Activated T-helper 17 cell treated with anti-CD3 and anti-CD28 coated beads, Interleukin-2, amount 50 U/mL, for 72 hours (primary cell): ENCODE measurements around the gene SMPX. TPM values are rescaled to one million over a fixed set of nuclear protein-coding genes. Genes with fewer than 3 reads are reported as not detected.

Experiments used
- ATAC-seq: fragments of 150-1000 bp; cut with Tn5 transposase; replicated peaks from 2 replicates; pipeline ENCODE4 v1.10.0; 2021; ENCODE audit warnings: mild to moderate bottlenecking, moderate library complexity
- H3K27ac Mint-ChIP-seq: one replicate; pipeline ENCODE4 v1.8.0; 2022; ENCODE audit warnings: mixed read lengths
- H3K27me3 Mint-ChIP-seq: one replicate; pipeline ENCODE4 v1.8.0; 2022; ENCODE audit warnings: mixed read lengths
- H3K36me3 Mint-ChIP-seq: one replicate; pipeline ENCODE4 v1.8.0; 2022; ENCODE audit warnings: low read depth, mild to moderate bottlenecking, mixed read lengths
- H3K4me1 Mint-ChIP-seq: one replicate; pipeline ENCODE4 v1.8.0; 2022; ENCODE audit warnings: mixed read lengths
- H3K4me3 Mint-ChIP-seq: one replicate; pipeline ENCODE4 v1.8.0; 2022; ENCODE audit warnings: mild to moderate bottlenecking, mixed read lengths
- H3K9me3 Mint-ChIP-seq: one replicate; pipeline ENCODE4 v1.8.0; 2022; ENCODE audit warnings: mixed read lengths
- total RNA-seq, 2 donors: library from RNA; stranded (reverse); gene quantifications; one replicate each; pipeline ENCODE4 v1.2.3, GENCODE V29; 2022

Gene SMPX
- total RNA-seq, 2 donors from 2014 or later = not detected

DNA sequence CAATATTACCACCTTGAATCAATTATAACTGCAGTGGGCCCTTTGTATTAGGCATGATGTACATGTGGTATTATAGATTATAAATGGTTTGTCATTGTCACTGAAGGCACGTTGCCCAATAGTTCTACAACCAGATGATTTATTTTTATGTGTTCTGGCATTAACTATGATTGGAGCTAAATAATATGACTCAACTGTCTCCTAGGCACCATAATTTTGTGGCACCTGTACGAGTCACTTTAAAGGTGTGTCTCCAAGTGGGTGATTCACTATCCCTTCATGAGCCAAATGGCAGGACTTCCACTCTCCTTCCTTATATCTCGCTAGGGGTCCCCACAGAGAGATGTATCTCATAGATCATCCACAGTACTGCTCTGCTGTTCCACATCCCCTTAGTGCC is 6.1 kb upstream of the SMPX start:
- ATAC-seq = no peak
- no peak overlapping the region for H3K4me3 Mint-ChIP-seq
- H3K9me3 Mint-ChIP-seq = no peaks in the 10 kb centered on the region
- H3K27me3 Mint-ChIP-seq = no peaks in the 10 kb centered on the region
- H3K27ac Mint-ChIP-seq = no peak overlapping the region
- H3K4me1 Mint-ChIP-seq = no peaks in the 10 kb centered on the region
- H3K36me3 Mint-ChIP-seq = no peaks in the 10 kb centered on the region

DNA sequence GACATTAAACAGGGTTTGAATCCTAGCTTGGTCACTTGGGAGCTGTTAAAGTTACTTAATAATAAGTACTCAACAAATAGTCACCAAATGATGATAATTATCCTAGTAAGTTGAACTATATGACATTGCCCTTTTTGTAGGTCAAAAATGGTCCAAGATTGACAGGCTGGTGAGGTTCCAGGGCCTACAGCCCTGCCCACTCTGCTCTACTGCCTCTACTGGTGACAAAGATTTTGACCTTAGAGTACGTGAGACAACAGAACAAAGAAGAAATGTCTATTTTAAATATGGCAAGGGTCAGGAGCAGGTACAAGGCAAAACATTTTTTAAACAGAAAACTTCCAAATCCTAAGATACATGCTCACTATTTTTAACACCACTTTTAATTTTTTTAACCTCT is 572 bp upstream of the SMPX start:
- no peaks in the 10 kb centered on the region for H3K4me1 Mint-ChIP-seq
- no peaks in the 10 kb centered on the region for H3K9me3 Mint-ChIP-seq
- H3K27me3 Mint-ChIP-seq = no peaks in the 10 kb centered on the region
- no peak overlapping the region for H3K4me3 Mint-ChIP-seq
- H3K36me3 Mint-ChIP-seq = no peaks in the 10 kb centered on the region
- no peak for ATAC-seq
- no peak overlapping the region for H3K27ac Mint-ChIP-seq

DNA sequence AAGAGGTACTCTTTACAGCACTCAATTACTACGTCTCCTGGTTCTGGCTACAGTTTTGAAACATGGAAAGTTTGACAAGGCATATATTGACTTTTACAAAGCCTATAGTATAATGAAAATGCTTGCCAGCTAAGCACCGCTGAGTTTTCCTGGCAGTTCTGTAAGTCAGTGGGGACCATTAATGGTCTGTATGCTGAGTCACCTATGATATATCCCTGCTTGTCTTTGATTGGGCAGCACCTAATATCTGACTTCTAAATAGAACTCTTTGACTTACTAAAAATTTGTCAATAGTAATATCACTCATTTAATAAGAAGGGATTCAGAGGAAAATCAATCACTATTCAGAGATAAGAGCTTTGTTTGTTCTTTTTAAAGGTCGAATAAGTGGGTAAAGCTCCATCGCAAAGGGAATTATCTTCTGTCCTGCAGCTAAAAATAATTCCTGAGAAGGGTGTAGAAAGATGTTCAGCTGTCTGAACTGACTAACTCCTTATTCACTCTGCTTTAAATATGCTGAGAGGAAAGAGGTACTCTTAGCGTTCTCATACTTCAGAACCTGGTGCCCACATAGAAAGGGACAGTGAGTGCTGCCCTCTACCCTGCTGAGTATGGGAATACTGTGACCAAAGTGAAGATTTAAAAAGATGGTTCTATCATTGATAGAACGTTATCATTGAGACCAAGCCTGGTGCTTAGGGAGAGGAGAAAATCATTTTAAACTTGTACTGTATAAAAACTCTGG is 959 bp downstream of the SMPX start:
- Mint-ChIP-seq H3K9me3 (no peaks in the 10 kb centered on the region), H3K4me1 (no peaks in the 10 kb centered on the region), H3K27me3 (no peaks in the 10 kb centered on the region), H3K27ac (no peak overlapping the region), H3K4me3 (no peak overlapping the region), H3K36me3 (no peaks in the 10 kb centered on the region)
- no peak for ATAC-seq

DNA sequence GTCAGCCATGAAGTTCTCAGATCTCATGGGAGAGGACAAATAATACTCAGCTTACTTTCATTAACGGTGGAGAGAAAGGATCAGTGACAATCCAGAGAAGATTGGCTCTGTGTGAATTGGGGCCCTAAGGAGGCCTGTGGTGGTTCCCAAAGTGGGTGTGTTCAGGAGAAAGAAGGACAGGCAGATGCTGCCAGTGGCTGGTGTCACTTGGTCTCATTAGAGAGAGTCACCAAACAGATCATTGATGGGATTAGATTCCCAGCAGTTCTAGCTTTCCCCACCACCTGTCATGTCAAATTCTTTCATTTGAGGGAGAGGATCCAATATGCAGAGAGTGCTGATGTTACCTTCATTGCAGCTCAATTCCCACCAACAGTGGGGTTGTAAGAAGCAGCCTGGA is 8.0 kb downstream of the SMPX start:
- no peaks in the 10 kb centered on the region for H3K9me3 Mint-ChIP-seq
- peaks cover 4% of the 10 kb centered on the region for H3K27me3 Mint-ChIP-seq
- H3K27ac Mint-ChIP-seq = no peak overlapping the region
- H3K4me3 Mint-ChIP-seq = no peak overlapping the region
- no peaks in the 10 kb centered on the region for H3K36me3 Mint-ChIP-seq
- no peak for ATAC-seq
- no peaks in the 10 kb centered on the region for H3K4me1 Mint-ChIP-seq

DNA sequence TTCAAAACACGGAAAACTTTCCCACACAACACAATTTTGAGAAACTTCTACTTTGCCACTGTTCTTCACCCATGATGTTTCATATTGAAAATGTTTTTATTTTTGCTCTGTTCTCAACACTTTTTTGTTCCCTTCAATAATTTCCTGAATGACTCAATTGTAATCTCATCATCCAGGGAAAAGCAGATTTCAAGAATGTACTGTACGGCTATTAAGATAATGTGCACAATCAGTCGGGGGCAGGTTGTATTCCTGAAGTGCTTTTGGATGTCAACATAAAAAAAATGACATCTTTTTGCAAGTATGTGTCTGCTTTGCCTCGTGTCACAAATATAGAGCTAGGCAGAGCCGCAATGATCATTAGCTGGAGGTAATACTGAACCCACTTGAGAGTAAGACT is 9.7 kb downstream of the SMPX start:
- H3K27me3 Mint-ChIP-seq = peaks cover 4% of the 10 kb centered on the region
- no peaks in the 10 kb centered on the region for H3K9me3 Mint-ChIP-seq
- no peak for ATAC-seq
- no peak overlapping the region for H3K27ac Mint-ChIP-seq
- no peaks in the 10 kb centered on the region for H3K4me1 Mint-ChIP-seq
- H3K36me3 Mint-ChIP-seq = no peaks in the 10 kb centered on the region
- no peak overlapping the region for H3K4me3 Mint-ChIP-seq

DNA sequence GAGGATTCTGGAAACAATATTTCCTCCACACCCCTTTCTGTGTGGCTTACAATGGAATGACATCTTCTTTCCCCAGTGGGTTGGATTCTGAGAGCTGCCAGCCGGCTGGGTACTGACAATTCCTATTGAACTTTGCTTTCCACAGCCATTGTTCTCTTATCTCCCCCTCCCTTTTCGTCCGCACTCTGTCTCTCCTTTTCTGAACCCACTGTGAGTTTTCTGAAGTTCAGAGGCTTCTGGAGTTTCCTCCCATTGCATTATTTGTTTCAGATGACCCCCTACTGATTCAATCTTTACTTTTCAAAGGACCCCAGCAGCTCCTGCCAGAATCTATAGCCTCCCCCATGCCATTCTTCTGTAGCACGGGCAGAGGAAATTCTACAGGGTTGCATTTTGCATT is 10.4 kb downstream of the SMPX start:
- Mint-ChIP-seq H3K9me3 (no peaks in the 10 kb centered on the region), H3K27me3 (peaks cover 4% of the 10 kb centered on the region), H3K36me3 (no peaks in the 10 kb centered on the region), H3K4me1 (no peaks in the 10 kb centered on the region), H3K4me3 (no peak overlapping the region), H3K27ac (no peak overlapping the region)
- no peak for ATAC-seq

DNA sequence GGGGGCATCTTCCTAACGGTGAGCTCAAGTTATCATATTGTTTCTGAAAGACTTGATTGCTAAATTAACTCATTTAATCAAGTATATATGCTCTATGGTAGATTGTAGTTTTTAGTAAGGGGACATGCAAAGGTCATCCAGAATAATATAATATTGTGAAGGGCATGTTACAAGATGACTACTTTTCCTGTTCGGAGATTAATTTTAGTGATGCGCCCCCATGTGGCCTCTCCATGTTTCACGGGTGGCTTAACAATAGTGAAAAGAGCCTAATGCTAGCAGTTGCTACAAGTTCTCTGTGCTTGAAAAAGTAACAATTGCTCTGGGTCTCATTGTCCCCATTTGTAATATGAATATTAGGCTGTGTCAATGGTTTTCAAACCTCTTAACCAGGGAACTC is 12.2 kb downstream of the SMPX start:
- peaks cover 4% of the 10 kb centered on the region for H3K27me3 Mint-ChIP-seq
- no peaks in the 10 kb centered on the region for H3K36me3 Mint-ChIP-seq
- ATAC-seq = no peak
- H3K27ac Mint-ChIP-seq = no peak overlapping the region
- no peak overlapping the region for H3K4me3 Mint-ChIP-seq
- H3K9me3 Mint-ChIP-seq = no peaks in the 10 kb centered on the region
- no peaks in the 10 kb centered on the region for H3K4me1 Mint-ChIP-seq

DNA sequence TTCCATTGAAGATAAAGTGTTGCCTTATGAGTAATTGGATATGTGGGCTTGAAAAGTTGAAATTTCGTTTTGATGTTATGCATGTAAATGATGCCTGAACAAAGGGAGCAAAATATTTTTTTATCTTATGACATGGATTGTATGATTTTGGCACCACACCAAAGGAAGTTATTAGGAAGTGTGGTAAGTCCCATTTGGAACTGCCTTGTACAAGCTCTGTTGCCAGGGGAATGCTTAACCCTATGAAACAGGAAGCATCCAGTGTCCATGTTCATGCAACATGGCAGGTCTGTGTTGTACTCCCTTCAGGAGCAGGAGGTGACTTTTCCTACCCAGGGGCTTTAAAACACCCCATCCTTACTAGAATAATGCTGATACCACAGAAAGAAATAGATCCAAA is 13.2 kb downstream of the SMPX start:
- no peak overlapping the region for H3K4me3 Mint-ChIP-seq
- ATAC-seq = no peak
- no peaks in the 10 kb centered on the region for H3K4me1 Mint-ChIP-seq
- H3K27ac Mint-ChIP-seq = no peak overlapping the region
- peaks cover 4% of the 10 kb centered on the region for H3K27me3 Mint-ChIP-seq
- no peaks in the 10 kb centered on the region for H3K36me3 Mint-ChIP-seq
- H3K9me3 Mint-ChIP-seq = no peaks in the 10 kb centered on the region

DNA sequence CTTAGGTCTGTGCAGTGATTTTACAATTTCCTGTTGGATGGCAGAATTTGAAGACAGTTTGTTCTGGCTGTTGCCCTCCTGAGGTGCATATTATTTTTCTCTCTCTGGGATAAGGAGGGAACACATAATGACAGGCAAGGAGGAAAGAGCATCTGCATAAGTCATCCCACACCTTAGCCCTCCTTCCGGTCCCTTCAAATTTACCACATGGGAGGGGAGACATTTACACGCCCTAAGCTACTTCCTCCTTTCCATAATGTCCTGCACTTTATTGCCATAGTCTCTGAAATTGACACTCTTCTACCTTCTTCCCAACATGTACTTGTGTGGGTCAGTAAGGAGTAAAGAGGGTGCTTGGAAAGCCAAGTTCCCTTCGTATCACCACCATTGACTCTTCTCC is 13.9 kb downstream of the SMPX start:
- ATAC-seq = no peak
- H3K27ac Mint-ChIP-seq = no peak overlapping the region
- no peaks in the 10 kb centered on the region for H3K36me3 Mint-ChIP-seq
- no peak overlapping the region for H3K4me3 Mint-ChIP-seq
- no peaks in the 10 kb centered on the region for H3K9me3 Mint-ChIP-seq
- H3K4me1 Mint-ChIP-seq = no peaks in the 10 kb centered on the region
- H3K27me3 Mint-ChIP-seq = peaks cover 4% of the 10 kb centered on the region

DNA sequence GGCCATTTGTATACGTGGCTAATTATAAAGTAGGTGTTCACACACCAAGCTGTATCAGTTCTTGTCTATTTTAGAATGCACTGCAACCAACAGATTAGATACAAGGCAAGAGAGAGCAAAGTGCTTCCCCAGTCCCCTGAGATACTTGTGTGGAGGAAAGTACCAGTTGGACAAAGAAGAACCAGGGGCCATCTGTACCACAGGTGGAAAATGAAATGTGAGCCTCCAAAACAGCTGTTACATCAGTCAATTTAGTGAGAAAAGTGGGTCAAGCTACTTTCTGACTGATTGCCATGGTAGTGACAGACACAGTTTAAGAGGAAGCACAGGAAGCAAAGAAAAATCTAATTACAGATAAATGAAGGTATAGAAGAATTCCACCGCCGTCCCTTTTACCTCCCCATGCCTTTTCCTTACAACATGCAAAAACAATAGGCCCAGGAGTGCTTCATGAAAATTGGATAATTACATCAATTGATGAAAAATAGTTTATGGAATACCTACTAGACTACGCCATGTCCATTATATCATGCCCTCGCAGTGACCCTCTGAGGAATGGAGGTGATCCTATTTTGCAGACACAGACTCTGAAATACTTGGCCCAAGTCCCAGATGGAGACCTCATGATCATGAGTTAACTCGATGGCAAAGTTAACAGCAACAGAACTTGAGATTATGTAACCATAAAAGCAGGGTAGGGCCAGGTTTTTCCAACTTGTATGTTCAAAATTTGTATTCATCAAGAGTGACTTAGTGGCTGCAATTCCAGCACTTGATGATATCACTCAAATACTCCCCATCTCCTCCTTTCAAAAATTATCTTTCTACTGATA is 15.8 kb downstream of the SMPX start:
- no peak for ATAC-seq
- H3K9me3 Mint-ChIP-seq = no peaks in the 10 kb centered on the region
- no peak overlapping the region for H3K4me3 Mint-ChIP-seq
- no peaks in the 10 kb centered on the region for H3K27me3 Mint-ChIP-seq
- H3K27ac Mint-ChIP-seq = no peak overlapping the region
- no peaks in the 10 kb centered on the region for H3K36me3 Mint-ChIP-seq
- no peaks in the 10 kb centered on the region for H3K4me1 Mint-ChIP-seq

DNA sequence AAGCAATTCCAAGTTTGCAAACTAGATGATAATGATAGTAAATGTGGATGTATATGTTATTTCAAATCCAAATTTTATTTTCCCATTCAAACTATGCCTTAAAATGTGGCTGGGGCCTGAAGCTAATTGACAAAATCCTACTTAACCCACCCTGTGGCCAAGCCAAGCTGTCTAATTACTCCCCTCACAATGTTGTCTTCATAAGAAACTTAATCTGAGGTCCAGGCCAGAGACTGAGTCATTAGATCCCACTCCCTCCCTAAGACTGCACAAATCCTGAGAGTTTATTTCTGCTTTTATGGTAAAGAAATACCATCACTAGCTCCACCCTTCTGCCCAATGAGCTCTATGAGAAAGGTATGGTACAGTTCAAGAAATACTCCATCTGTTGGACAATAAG is 16.6 kb downstream of the SMPX start:
- H3K4me1 Mint-ChIP-seq = no peaks in the 10 kb centered on the region
- no peak overlapping the region for H3K27ac Mint-ChIP-seq
- no peaks in the 10 kb centered on the region for H3K9me3 Mint-ChIP-seq
- no peak for ATAC-seq
- no peak overlapping the region for H3K4me3 Mint-ChIP-seq
- H3K27me3 Mint-ChIP-seq = no peaks in the 10 kb centered on the region
- H3K36me3 Mint-ChIP-seq = no peaks in the 10 kb centered on the region

DNA sequence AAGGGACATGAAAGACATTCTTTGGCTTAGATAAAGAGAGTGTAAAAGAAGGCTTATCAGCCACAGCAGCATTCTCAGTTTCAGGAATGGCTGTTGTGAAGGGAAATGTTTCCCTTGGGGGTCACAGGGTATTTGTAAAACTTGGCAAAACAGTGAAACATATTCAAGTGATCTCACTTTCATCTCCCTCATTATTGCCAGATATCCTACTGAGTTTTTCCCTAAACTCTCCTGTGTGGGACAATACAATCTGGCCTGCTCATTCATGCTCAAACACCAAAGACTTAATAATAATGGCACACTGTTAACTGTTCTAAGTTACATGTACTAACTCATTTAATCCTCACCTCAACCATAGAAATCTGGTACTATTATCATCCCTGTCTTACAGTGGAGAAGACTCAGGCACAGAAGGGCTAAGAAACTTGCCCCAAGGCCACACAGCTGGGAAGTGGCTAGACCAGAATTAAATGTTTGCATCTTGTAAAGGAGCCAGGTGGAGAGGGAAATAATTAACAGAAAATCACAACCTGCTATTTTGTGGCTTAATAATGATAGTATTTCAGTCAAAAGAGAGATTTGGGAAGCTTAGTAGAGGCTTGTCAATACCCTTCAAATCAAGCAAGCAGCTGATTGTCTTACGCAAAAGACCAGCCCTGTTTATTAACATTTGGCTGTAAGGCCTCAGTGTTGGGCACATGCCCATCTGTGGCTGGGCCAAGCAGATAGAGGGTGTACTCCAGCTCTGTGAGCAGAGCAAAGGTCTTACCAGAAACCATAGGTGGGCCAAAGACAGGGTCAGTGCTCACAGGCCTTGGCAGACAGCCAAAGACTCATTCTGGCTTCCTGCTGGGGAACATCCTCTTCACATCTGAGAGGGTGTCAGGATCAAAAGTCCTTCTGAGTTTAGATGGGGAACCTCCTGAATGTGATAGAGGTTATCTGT is 17.3 kb downstream of the SMPX start:
- no peak for ATAC-seq
- Mint-ChIP-seq H3K4me1 (no peaks in the 10 kb centered on the region), H3K9me3 (no peaks in the 10 kb centered on the region), H3K27me3 (no peaks in the 10 kb centered on the region), H3K27ac (no peak overlapping the region), H3K36me3 (no peaks in the 10 kb centered on the region), H3K4me3 (no peak overlapping the region)

DNA sequence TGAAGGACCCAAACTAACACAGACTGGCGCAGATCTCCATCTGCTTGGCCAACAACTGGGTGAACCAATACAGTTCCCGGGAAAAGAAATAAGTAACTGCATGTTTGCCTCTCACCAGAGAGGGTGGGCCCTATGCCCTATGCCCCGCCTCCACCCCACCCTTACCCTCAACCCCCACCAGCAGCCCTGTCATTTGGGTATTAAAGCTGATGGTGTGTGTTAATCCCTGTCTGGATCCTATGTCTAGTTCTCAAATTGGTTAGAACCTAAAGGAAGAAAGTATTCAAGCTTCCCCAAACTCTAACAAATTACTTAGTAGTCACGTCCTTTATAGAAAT is 19.0 kb downstream of the SMPX start:
- H3K9me3 Mint-ChIP-seq = no peaks in the 10 kb centered on the region
- no peaks in the 10 kb centered on the region for H3K27me3 Mint-ChIP-seq
- no peak for ATAC-seq
- no peaks in the 10 kb centered on the region for H3K4me1 Mint-ChIP-seq
- H3K36me3 Mint-ChIP-seq = no peaks in the 10 kb centered on the region
- no peak overlapping the region for H3K27ac Mint-ChIP-seq
- H3K4me3 Mint-ChIP-seq = no peak overlapping the region

DNA sequence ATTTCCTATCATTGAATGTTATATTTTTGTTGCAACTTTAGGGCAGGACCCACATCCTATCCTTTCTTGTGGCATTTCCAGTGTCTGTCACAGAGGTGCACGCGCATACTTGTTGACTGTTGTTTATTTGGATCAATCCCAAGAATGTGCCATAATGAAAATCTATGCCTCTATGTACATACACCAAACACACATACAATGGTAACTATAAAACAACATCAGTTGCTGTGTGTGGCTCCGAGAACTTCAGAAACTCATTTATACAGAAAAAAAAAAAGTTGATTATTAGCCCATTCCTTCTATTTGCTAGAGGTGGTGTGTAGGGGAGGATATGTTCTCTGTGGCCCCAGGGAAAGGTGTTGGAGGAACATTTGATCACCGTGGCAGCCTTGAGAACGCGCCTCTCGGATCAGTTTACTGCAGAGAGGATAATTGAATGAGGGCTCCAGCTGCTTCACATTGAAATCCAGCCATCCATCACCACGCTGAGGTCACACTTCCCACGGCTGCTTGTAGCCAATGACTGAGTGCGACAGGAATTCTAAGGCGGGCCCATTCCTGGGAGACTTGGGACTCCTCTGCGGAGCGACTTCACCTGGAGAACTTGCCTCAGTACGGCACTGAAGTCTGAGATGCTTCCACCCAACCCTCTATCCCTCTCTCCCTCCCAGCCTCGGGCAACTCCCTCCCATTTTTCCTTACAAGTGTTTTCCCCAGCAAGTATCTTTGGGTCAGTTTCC is 19.5 kb downstream of the SMPX start:
- Mint-ChIP-seq H3K4me1 (no peaks in the 10 kb centered on the region), H3K27me3 (no peaks in the 10 kb centered on the region), H3K4me3 (no peak overlapping the region), H3K9me3 (no peaks in the 10 kb centered on the region), H3K36me3 (no peaks in the 10 kb centered on the region), H3K27ac (no peak overlapping the region)
- no peak for ATAC-seq
